Astrocyte (in vitro differentiated cells and primary cell): Measurements from ENCODE around the gene OTX2. TPM values are rescaled to one million over a fixed set of nuclear protein-coding genes. Genes with fewer than 3 reads are reported as not detected.

Experiments used
- DNase-seq: peaks from one replicate; pipeline ENCODE4 v3.0.0-alpha.2; 2010; ENCODE audit warnings: low read depth
- FAIRE-seq: peaks from 2 replicates; lab custom pipeline; 2011; peaks lifted over from hg19 to GRCh38; lab: Jason Lieb, UNC
- H2AFZ ChIP-seq: 2 replicates; pipeline ENCODE4 v1.6.0; 2012; ENCODE audit warnings: low read depth, low read length, inconsistent platforms
- H3K27ac ChIP-seq: 2 replicates; pipeline ENCODE4 v1.5.1; 2011; ENCODE audit warnings: low read depth, low read length, inconsistent platforms
- H3K27me3 ChIP-seq: 2 replicates; pipeline ENCODE4 v1.6.0; 2011; ENCODE audit warnings: low read length, inconsistent platforms; ENCODE audit not compliant: insufficient read depth
- H3K36me3 ChIP-seq: 2 replicates; pipeline ENCODE4 v1.5.1; 2011; ENCODE audit warnings: low read length, inconsistent platforms; ENCODE audit not compliant: insufficient read depth
- H3K4me1 ChIP-seq: 2 replicates; pipeline ENCODE4 v1.5.1; 2011; ENCODE audit warnings: low read length, inconsistent platforms; ENCODE audit not compliant: insufficient read depth
- H3K4me2 ChIP-seq: 2 replicates; pipeline ENCODE4 v1.6.0; 2012; ENCODE audit warnings: low read length, inconsistent platforms
- H3K4me3 ChIP-seq: 2 replicates; pipeline ENCODE4 v1.5.1; 2011; ENCODE audit warnings: low read depth, mild to moderate bottlenecking, low read length, inconsistent platforms; ENCODE audit not compliant: insufficient read depth
- H3K79me2 ChIP-seq: 2 replicates; pipeline ENCODE4 v1.6.0; 2012; ENCODE audit warnings: mild to moderate bottlenecking, low read length, inconsistent platforms; ENCODE audit not compliant: insufficient read depth
- H3K9ac ChIP-seq: 2 replicates; pipeline ENCODE4 v1.6.0; 2012; ENCODE audit warnings: mild to moderate bottlenecking, low read length, inconsistent platforms
- H3K9me3 ChIP-seq: 2 replicates; pipeline ENCODE4 v1.5.1; 2012; ENCODE audit warnings: low read depth, mild to moderate bottlenecking, low read length, inconsistent platforms; ENCODE audit not compliant: insufficient read depth
- H4K20me1 ChIP-seq: 2 replicates; pipeline ENCODE4 v1.6.0; 2012; ENCODE audit warnings: low read length, inconsistent platforms; ENCODE audit not compliant: insufficient read depth
- H3K27ac Mint-ChIP-seq: one replicate; pipeline ENCODE4 v1.8.0; 2021; ENCODE audit warnings: mild to moderate bottlenecking, mixed read lengths; ENCODE audit not compliant: unreplicated experiment
- H3K27me3 Mint-ChIP-seq: one replicate; pipeline ENCODE4 v1.8.0; 2021; ENCODE audit warnings: low read depth, mixed read lengths; ENCODE audit not compliant: unreplicated experiment
- H3K36me3 Mint-ChIP-seq: one replicate; pipeline ENCODE4 v1.8.0; 2021; ENCODE audit warnings: low read depth, mixed read lengths; ENCODE audit not compliant: unreplicated experiment
- H3K4me1 Mint-ChIP-seq: one replicate; pipeline ENCODE4 v1.8.0; 2021; ENCODE audit warnings: low read depth, mixed read lengths; ENCODE audit not compliant: unreplicated experiment
- H3K4me3 Mint-ChIP-seq: one replicate; pipeline ENCODE4 v1.8.0; 2021; ENCODE audit warnings: mild to moderate bottlenecking, moderate library complexity, mixed read lengths; ENCODE audit not compliant: unreplicated experiment
- H3K9me3 Mint-ChIP-seq: one replicate; pipeline ENCODE4 v1.8.0; 2021; ENCODE audit warnings: mild to moderate bottlenecking, mixed read lengths; ENCODE audit not compliant: unreplicated experiment
- CTCF ChIP-seq: IDR thresholded peaks from 2 replicates; pipeline ENCODE4 v1.5.1; 2011; ENCODE audit warnings: low read depth, mild to moderate bottlenecking, inconsistent platforms, low read length, moderate library complexity; ENCODE audit not compliant: insufficient read depth
- EZH2 ChIP-seq: IDR thresholded peaks from 2 replicates; pipeline ENCODE4 v1.6.1; 2012; ENCODE audit warnings: mild to moderate bottlenecking, low read length, inconsistent platforms; ENCODE audit not compliant: insufficient read depth
- total RNA-seq: library from RNA; stranded (reverse); gene quantifications from 2 replicates; pipeline ENCODE4 v1.2.1, GENCODE V29; 2021

OTX2 gene
- total RNA-seq, 1 donor from 2014 or later = 8.2 TPM

GRCh38 chr14:56770512-56770911 lies 39.8 kb downstream of the OTX2 start:
- Histone ChIP-seq H3K4me3 (no peak overlapping the region), H3K27ac (no peak overlapping the region), H4K20me1 (no peaks in the 10 kb centered on the region), H3K36me3 (no peaks in the 10 kb centered on the region), H2AFZ (no peak overlapping the region), H3K79me2 (no peaks in the 10 kb centered on the region), H3K9ac (no peak overlapping the region), H3K27me3 (no peaks in the 10 kb centered on the region), H3K4me1 (no peaks in the 10 kb centered on the region), H3K4me2 (no peak overlapping the region), H3K9me3 (no peaks in the 10 kb centered on the region)
- Mint-ChIP-seq H3K4me3 (no peak overlapping the region), H3K27ac (no peak overlapping the region), H3K9me3 (no peaks in the 10 kb centered on the region), H3K27me3 (peaks cover 7% of the 10 kb centered on the region), H3K36me3 (no peaks in the 10 kb centered on the region), H3K4me1 (no peaks in the 10 kb centered on the region)
- DNase-seq = no peak
- TF ChIP-seq CTCF (no peak), EZH2 (no peak)
- FAIRE-seq = no peak

GRCh38 chr14:56760164-56760914 lies 49.9 kb downstream of the OTX2 start:
- Mint-ChIP-seq H3K4me1 (no peaks in the 10 kb centered on the region), H3K36me3 (peaks cover 3% of the 10 kb centered on the region), H3K27me3 (peaks cover 5% of the 10 kb centered on the region), H3K27ac (no peak overlapping the region), H3K9me3 (no peaks in the 10 kb centered on the region), H3K4me3 (no peak overlapping the region)
- TF ChIP-seq EZH2 (no peak), CTCF (no peak)
- Histone ChIP-seq H3K4me1 (no peaks in the 10 kb centered on the region), H3K9ac (no peak overlapping the region), H3K9me3 (no peaks in the 10 kb centered on the region), H3K27me3 (no peaks in the 10 kb centered on the region), H2AFZ (no peak overlapping the region), H3K27ac (no peak overlapping the region), H3K4me3 (no peak overlapping the region), H3K36me3 (no peaks in the 10 kb centered on the region), H4K20me1 (no peaks in the 10 kb centered on the region), H3K4me2 (no peak overlapping the region), H3K79me2 (no peaks in the 10 kb centered on the region)
- DNase-seq = no peak
- no peak for FAIRE-seq

- no peaks in the 10 kb centered on the region for H3K4me1 ChIP-seq
- H3K36me3 ChIP-seq = no peaks in the 10 kb centered on the region
- H3K27me3 ChIP-seq = no peaks in the 10 kb centered on the region
- Mint-ChIP-seq H3K9me3 (no peaks in the 10 kb centered on the region), H3K27ac (no peak overlapping the region), H3K27me3 (peaks cover 4% of the 10 kb centered on the region), H3K4me3 (no peak overlapping the region), H3K4me1 (no peaks in the 10 kb centered on the region), H3K36me3 (peaks cover 3% of the 10 kb centered on the region)
- H3K79me2 ChIP-seq = no peaks in the 10 kb centered on the region
- no peak for TF ChIP-seq CTCF
- TF ChIP-seq EZH2 = no peak
- DNase-seq (no peak), FAIRE-seq (no peak)
- no peak overlapping the region for H3K4me2 ChIP-seq
- H4K20me1 ChIP-seq = no peaks in the 10 kb centered on the region
- H3K4me3 ChIP-seq = no peak overlapping the region
- no peak overlapping the region for H2AFZ ChIP-seq
- no peak overlapping the region for H3K9ac ChIP-seq
- no peak overlapping the region for H3K27ac ChIP-seq
- no peaks in the 10 kb centered on the region for H3K9me3 ChIP-seq
These were observed 50.6 kb downstream of the OTX2 start for GRCh38 chr14:56759633-56760032.
